NCI-H2196 treated with DMSO at 0.1 percent for 48 hours (cell line): ENCODE measurements around the gene MYO15A.
"Not testable (repeated sequence)": the region's sequence is repeated elsewhere in the genome, so short reads cannot be mapped to it uniquely, and the experiment has no call there.

Source experiments
- DNase-seq: peaks from one replicate; lab custom pipeline; 2025; ENCODE audit not compliant: unreplicated experiment; lab: John Stamatoyannopoulos, UW

Gene MYO15A

DNA sequence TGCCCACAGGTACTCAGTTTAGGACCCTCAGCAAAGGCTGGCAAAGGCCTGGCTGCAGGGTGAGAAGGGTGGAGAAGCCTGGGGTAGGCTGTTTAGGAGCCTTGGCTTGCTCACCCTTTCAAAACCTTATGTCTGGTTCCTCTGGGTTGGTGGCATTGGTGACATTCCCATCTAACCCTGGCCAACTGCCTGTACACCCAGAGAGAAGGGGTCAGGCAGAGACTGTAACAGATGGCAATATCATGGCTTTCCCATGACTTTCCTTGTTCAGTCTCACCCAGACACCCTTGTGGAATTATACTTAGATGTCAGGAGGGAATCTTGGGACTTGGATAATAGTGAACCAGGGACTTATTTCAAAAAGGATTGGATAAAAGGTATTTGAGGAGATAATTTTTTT, 98.4 kb downstream of the MYO15A start:
- DNase-seq: no peak

DNA sequence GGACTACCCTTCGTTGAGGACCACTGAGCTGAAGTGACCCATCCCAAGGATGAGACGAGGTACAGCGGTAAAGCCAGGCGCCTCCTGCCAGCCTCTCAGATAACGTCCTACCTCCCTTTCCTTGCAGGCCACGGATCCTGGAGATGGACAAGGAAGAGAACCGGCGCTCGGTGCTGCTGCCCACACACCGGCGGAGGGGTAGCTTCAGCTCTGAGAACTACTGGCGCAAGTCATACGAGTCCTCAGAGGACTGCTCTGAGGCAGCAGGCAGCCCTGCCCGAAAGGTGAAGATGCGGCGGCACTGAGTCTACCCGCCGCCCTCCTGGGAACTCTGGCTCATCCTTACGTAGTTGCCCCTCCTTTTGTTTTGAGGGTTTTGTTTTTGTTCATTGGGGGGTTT, 99.5 kb downstream of the MYO15A start:
- no peak for DNase-seq

DNA sequence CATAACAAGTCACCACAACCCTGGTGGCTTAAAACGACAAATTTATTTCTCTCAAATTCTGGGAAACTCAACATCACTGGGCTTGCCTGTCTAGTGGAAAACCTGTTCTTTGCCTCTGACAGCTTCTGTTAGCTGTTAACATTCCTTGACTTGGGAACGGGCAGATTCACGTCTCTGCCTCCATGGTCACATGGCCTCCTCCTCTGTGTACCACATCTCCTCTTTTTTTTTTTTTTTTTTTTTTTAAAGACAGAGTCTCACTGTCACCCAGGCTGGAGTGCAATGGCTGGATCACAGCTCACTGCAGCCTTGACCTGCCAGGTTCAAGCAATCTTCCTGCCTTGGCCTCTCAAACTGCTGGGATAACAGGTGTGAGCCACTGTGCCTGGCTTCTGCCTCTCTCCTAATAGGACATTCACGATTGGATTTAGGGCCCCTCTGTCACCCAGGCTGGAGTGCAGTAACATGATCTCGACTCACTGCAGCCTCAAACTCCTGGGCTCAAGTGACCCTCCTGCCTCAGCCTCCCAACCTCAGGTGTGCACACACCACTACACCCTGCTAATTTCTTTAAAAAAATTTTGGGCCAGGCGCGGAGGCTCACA, 105.2 kb downstream of the MYO15A start:
- DNase-seq: no peak

DNA sequence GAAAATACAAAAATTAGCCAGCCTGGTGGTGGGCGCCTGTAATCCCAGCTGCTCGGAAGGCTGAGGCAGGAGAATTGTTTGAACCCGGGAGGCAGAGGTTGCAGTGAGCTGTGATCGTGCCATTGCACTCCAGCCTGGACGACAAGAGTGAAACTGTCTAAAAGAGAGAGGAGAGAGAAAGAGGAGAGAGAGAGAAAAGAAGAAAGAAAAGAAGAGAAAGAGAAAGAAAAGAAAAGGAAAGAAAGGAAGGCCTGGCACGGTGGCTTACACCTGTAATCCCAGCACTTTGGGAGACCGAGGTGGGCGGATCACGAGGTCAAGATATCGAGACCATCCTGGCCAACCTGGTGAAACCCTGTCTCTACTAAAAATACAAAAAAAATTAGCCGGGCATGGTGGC, 108.3 kb downstream of the MYO15A start:
- not testable (repeated sequence) for DNase-seq

DNA sequence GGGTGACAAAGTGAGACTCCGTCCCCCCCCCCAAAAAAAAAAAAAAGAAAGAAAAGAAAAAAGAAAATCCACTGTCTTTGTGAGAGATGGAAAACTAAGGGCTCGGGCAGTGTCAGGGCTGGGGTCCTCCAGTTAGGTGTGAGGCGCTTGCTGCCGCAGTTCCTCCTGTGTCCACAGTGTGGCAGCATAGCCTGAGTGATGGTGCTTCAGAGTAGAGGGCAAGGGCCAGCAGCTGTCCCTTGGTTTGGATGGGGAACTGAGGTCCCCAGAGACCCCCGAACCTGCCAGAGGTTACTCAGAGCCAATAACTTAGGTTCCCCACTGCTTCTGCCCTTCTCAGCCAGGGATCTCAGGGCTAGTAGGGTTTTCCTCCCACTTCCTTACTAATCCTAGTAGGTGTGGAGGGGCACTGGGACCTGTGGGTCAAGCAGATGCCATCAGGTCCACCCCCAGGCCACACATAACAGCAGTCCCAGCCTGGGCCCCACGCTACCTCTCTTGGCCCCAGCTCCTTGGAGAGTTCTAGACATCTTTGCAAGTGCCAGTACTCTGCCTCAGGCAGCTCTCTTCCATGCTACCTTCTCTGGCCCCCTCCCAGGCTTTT, 109.0 kb downstream of the MYO15A start:
- DNase-seq: peak; percentile 7

DNA sequence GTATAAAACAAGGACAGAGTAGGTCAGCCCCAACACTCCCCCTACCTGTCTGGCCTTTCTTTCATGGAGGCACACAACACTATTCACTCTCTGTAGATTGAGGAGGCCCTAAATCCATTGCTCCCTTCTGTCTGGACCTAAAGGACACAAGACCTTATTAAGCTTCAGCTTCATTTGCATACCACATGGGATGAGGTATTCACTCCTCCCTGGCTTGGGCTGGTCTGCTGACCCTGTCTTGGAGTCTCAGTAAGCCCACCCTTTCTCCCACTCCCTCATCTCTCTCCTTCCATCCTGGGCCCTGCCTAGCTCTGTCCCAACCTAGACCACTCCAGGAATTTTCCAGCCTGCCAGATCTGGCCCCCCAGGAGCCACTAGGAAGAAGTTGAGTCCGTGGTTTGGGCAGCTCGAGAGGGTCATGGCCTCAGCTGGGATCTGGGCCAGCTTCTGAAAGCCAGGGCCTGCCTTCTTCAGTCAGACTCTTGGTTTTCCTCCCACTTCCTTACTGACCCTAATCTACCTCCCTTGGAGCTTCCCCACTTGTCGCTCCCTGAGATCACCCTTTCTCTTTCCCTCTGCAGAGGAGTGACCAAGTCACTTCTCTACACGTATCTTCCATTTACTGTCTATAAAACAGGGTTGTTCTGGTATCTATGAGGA, 110.3 kb downstream of the MYO15A start:
- DNase-seq: no peak

DNA sequence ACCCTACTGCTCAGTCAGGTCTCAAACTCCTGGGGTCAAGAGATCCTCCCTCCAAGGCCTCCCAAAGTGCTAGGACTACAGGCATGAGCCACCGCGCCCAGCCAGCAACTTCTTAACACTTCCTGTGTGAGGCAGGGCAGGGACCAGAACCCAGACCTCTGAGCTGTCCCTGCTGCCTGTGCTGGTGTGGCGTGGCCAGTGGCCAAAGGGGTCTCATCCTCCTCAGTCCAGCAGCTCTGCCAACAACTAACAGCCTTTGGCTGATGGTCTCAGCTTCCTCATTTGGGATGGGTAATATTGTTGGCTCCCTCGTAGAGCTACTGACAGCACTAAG, 115.5 kb downstream of the MYO15A start:
- DNase-seq: no peak

DNA sequence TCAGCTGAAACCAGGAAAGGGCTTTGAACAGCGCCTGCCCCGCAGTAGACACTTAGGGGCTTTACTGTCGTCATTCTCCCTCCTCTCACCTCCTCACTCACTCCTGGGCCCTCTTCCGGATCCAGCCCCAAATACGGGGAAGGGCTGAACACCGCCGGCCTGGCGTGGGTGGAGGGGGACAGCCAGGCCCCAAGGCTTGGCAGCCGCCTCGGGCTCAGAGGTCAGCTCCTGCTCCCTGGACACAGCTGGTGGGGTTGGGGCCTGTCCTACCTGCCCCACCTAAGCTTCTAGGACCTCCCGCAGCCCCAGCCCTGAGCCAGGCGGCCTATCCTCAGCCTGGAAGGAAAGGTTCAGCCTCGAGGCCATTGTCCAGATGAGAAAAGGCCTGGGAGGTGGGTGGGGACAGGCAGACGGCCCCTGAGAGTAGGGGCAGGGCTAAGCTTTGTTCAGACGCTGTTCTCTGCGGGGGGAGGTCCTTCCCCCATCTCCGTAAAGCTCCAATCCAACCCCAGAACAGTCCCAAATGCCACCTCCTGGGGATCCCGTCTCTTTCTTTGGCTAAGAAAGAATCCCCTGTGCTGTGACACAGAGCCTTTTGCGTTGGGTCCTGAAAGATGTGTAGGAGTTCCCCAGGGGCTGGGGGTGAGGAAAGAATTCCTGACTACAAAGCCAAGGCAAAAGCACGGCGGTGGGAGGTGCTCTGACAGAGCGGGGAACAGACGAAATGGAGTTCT, 116.0 kb downstream of the MYO15A start:
- DNase-seq: no peak

DNA sequence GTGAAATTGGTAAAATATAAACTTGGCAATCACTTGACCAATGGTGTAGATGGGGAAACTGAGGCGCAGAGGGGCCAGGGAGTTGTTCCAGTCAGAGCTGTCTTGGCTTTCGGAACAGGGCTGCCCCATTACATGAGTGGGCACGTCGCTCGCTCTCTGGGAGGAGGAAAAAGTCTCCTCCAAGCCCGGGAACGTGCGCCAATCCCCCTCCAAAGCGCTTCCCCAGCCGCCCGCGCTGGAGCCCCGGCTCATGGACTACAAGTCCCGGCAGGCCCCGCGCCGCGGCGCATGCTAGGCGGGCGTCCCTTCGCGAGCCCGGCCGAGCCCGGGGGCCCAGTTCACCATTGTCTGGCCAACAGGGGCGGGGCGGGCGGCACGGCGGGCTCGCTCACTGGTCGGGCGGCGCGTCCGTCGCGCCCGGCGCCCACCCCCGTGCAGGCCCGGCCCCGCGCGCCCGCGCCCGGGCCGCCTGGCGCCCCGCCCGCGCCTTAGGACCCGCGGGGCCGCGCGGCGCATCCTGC, 116.6 kb downstream of the MYO15A start, which contains the start of gene LLGL1:
LLGL1 (plus strand) TSS at position 515 of the 521 bp plus-strand sequence. CDS start 48 bp downstream, outside the sequence.
- DNase-seq: peak; percentile 52

DNA sequence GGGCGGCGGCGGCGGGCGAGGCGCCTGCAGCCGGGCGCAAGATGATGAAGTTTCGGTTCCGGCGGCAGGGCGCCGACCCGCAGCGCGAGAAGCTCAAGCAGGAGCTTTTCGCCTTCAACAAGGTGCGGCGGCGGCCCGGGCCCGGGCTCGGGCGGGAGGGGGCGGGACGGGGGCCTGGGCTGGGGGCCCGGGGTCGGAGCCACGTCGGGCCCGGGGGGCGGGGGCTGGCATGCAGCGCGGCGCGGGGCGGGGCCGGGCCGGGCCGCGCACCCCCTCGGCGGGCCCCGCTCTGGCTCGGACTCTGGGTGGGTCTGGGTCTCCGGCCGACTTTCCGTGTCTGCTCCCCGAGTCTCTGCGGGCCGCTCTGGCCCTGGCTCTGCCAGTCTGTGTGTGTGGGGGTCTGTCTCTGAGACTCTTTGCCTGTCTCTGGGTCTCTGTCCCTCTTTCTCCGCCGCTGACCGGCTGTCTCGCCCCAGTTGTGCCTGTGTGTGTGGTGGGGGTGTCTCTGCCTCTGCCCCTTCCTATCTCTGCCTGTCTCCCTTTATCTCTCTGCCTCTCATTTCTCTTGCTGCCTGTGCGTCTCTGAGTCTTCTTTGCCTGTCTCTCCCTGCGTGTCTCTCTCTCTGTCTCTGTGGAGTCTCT, 117.2 kb downstream of the MYO15A start:
- DNase-seq: no peak

DNA sequence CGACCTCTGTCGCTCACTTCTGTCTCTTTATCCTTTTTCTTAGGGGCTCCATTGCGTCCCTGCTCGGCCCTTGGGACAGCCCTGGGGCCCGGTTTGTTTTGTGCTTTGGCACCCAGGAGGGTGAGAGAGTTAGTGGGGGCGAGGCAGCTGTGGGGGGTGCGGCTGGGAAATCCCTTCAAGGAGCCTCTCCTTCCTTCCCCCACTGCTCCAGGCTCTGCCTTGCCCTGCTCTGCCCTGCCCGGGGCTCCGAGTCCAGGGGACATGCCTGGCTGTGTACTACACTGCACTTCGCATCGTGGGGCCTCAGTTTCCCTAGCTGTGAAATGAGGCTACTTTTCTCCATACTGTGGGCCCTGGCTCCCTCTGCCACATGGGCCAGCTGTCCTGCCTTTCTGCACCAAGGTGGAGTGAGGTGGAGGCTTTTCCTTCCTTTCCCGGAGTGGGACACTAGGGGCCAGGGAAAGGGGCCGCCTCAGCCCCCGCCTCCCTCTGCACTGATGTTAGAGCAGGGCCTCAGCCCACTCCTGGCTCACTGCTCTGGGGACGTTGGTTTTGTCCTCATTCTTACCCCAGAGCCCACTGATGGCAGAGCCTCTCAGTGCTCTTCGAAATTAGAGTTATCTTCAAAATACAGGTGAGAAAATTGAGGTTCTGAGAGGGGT, 117.9 kb downstream of the MYO15A start:
- DNase-seq: no peak

DNA sequence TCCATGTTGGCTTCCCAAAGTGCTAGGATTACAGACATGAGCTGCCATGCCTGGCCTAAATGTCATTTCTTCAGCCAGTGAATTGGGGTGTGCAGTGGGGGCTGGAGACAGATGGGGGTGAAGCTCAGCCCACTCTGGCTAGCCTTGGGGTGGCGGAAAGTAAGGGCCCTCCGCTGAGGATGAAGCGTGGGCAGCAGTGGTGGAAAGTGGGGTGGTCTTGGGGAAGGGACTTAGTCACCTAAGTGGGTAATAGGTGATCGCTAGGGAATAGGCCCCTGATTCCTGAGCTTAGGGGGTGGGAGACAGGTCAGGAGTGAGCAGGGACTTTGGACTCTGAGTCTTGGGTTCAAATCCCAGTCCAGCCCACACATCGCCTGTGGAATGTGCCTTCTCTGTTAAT, 119.1 kb downstream of the MYO15A start:
- DNase-seq: no peak

DNA sequence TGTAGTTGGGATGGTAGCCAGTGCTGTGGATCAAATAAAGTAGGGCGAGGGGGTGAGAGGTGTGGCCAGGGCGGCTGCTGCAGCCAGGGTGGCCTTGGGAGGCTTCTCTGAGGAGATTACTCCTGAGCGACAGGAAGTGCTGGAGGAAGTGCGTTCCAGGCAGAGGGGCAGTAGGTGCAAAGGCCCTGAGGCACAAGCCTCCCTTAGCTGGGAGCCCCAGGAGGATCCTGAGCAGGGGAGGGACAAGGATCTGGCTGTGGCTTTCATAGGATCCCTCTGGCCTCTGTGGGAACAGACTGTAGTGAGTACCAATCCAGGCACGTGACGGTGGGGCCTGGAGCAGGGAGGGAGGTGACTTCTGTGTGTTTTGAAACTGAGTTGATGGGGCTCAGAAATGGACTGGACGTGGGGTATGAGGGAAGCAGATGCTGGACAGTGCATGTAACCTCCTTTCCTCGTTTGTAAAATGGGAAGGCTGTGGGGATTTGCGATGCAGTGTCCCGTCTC, 119.7 kb downstream of the MYO15A start:
- no peak for DNase-seq

DNA sequence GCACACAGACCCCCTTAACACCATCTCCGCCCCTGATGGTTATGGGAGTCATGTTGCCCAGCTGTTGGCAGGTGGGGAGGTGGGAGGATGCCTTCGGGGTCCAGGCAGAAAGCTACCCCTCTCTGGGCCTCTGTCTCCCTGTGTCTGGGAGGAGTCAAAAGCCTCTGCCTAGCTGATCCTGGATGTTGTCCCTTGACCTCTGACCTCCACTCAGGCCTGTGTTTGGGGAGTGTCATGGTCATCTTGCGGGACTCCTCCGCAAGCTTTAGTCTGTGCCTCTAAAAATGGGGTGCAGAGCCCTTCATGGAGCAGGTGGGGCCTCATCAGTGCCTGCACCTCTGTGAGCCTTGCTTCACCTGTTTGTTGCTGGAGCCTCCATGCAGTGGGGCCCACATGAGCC, 120.7 kb downstream of the MYO15A start:
- DNase-seq: no peak
